ENCODE measurements around the gene HNRNPL.
"Not testable (repeated sequence)": the region's sequence is repeated elsewhere in the genome, so short reads cannot be mapped to it uniquely, and the experiment has no call there.

Gene HNRNPL

GRCh38 chr19:38825936-38826335, 23.9 kb downstream of the HNRNPL start:
- DNase-seq: not testable (repeated sequence)

- not testable (repeated sequence) for DNase-seq
Measured at GRCh38 chr19:38821230-38821825, 28.5 kb downstream of the HNRNPL start.

GRCh38 chr19:38819231-38819920, 30.4 kb downstream of the HNRNPL start:
- no peak for DNase-seq

GRCh38 chr19:38817081-38817480, 32.7 kb downstream of the HNRNPL start:
- DNase-seq: no peak

- no peak for DNase-seq
Measured at GRCh38 chr19:38816131-38816750, 33.5 kb downstream of the HNRNPL start.

- DNase-seq: no peak
Measured at GRCh38 chr19:38815059-38816001, 34.5 kb downstream of the HNRNPL start.

GRCh38 chr19:38813932-38814331, 35.9 kb downstream of the HNRNPL start:
- DNase-seq: not testable (repeated sequence)

GRCh38 chr19:38813323-38813722, 36.5 kb downstream of the HNRNPL start:
- no peak for DNase-seq

GRCh38 chr19:38812841-38813320, 36.9 kb downstream of the HNRNPL start, which contains the start of gene LGALS4:
Gene LGALS4, minus strand, starts transcription at chr19:38812945. Its CDS starts 59 bp downstream, at chr19:38812886.
- DNase-seq: no peak

GRCh38 chr19:38812009-38812840, 37.6 kb downstream of the HNRNPL start:
- DNase-seq: no peak

- DNase-seq: no peak
Measured at GRCh38 chr19:38809592-38810252, 40.1 kb downstream of the HNRNPL start.

GRCh38 chr19:38808741-38809140, 41.0 kb downstream of the HNRNPL start:
- DNase-seq: no peak

- not testable (repeated sequence) for DNase-seq
Measured at GRCh38 chr19:38807374-38808098, 42.2 kb downstream of the HNRNPL start.

GRCh38 chr19:38806371-38806770, 43.4 kb downstream of the HNRNPL start:
- no peak for DNase-seq

GRCh38 chr19:38805180-38805579, 44.6 kb downstream of the HNRNPL start:
- DNase-seq: no peak

GRCh38 chr19:38803543-38803942, 46.2 kb downstream of the HNRNPL start:
- DNase-seq: no peak

GRCh38 chr19:38801359-38802095, 48.3 kb downstream of the HNRNPL start:
- no peak for DNase-seq

- DNase-seq: no peak
Measured at GRCh38 chr19:38800577-38801347, 49.0 kb downstream of the HNRNPL start.

- no peak for DNase-seq
Measured at GRCh38 chr19:38799104-38799503, 50.7 kb downstream of the HNRNPL start.
